ENCODE measurements around the gene ITSN1. TPM values are rescaled to one million over a fixed set of nuclear protein-coding genes. Genes with fewer than 3 reads are reported as not detected.

ITSN1 gene
- total and polyA plus RNA-seq, 2 of the 13 experiments (the other 11 are each of a cell fraction or from before 2014, with no cell fraction given): 26.1 to 33.8 TPM

GRCh38 chr21:33729641-33730040, 87.3 kb downstream of the ITSN1 start:
- no peaks in the 10 kb centered on the region for H3K4me1 ChIP-seq (ENCODE audit: insufficient read depth, low read length)
- ChIA-PET CTCF (ENCODE audit: low intra/inter-chr PET ratio, low total read pairs) (no interaction called here), POLR2A (no interaction called here)
- H2AFZ ChIP-seq (ENCODE audit: low read length): no peak overlapping the region
- no peak for DNase-seq (ENCODE audit: low spot score)
- FAIRE-seq: no peak
- no peak overlapping the region for H3K4me3 ChIP-seq (replicated peaks in 1 of 3; ENCODE audit: insufficient read depth in 1 of 3, low read depth in 2 of 3, low read length in 3 of 3)
- in situ Hi-C loops (cut with HindIII; ENCODE audit: extremely low pct_ligation_motif_present, low pct_unique_long_range_greater_than_20kb): no loop called here
- H3K36me3 ChIP-seq (replicated peaks in 1 of 2; ENCODE audit: control insufficient read depth in 1 of 2, insufficient read depth in 2 of 2, low read length in 2 of 2): peaks cover 0 to 1% of the 10 kb centered on the region in 2 experiments; a peak in 1 of 5 replicates
- no peaks in the 10 kb centered on the region for H3K9me3 ChIP-seq (ENCODE audit: low read length)
- no TSS peak for BruUV-seq (replicated peaks)
- H3K9ac ChIP-seq (ENCODE audit: insufficient read depth, low read depth, low read length): no peak overlapping the region
- H3K79me2 ChIP-seq (ENCODE audit: insufficient read depth, low read length): no peaks in the 10 kb centered on the region
- 89% methylated on average over 2 of the region's 2 CpGs for WGBS (ENCODE audit: low lambda C conversion rate)
- H3K4me2 ChIP-seq (ENCODE audit: low read depth, low read length): no peak overlapping the region
- intact Hi-C loops (cut with micrococcal nuclease; ENCODE audit: unreplicated experiment): no loop called here
- no peak for ATAC-seq
- H4K20me1 ChIP-seq (ENCODE audit: insufficient read depth, low read length): no peaks in the 10 kb centered on the region
- H3K27me3 ChIP-seq (ENCODE audit: control insufficient read depth in 1 of 2, insufficient read depth in 2 of 2, low read length in 2 of 2): no peaks in the 10 kb centered on the region
- H3K27ac ChIP-seq (ENCODE audit: extremely low read length, insufficient read depth, low read length): no peak overlapping the region
- TF ChIP-seq SMARCE1 (IDR thresholded peaks at IDR 0.05; ENCODE audit: borderline replicate concordance) (no peak), SRSF4 (IDR thresholded peaks at IDR 0.05; ENCODE audit: low read depth, low read length, poor library complexity, severe bottlenecking) (no peak), SMAD9 (CRISPR knock-in tag; IDR thresholded peaks at IDR 0.05) (no peak), GABPA (IDR thresholded peaks at IDR 0.05; ENCODE audit: low read depth, low read length) (no peak), GABPA (CRISPR knock-in tag; IDR thresholded peaks at IDR 0.05; ENCODE audit: low read depth) (no peak), ZNF652 (CRISPR knock-in tag; IDR thresholded peaks at IDR 0.05; ENCODE audit: borderline replicate concordance, low read depth) (no peak), IKZF4 (CRISPR knock-in tag; IDR thresholded peaks at IDR 0.05; ENCODE audit: borderline replicate concordance, low read depth, not compliant biosample characterization) (no peak), SIX1 (CRISPR knock-in tag; IDR thresholded peaks at IDR 0.05; ENCODE audit: borderline replicate concordance) (no peak), ZBTB34 (CRISPR knock-in tag; IDR thresholded peaks at IDR 0.05) (no peak), DNMT3B (CRISPR knock-in tag; conservative IDR thresholded peaks at IDR 0.05) (no peak), KMT2B (CRISPR knock-in tag; IDR thresholded peaks at IDR 0.05) (no peak), FOXK1 (CRISPR knock-in tag; IDR thresholded peaks at IDR 0.05; ENCODE audit: borderline replicate concordance, low read depth) (no peak), ELF1 (CRISPR knock-in tag; IDR thresholded peaks at IDR 0.05) (no peak)
- TF ChIP-seq, protein P1, sequence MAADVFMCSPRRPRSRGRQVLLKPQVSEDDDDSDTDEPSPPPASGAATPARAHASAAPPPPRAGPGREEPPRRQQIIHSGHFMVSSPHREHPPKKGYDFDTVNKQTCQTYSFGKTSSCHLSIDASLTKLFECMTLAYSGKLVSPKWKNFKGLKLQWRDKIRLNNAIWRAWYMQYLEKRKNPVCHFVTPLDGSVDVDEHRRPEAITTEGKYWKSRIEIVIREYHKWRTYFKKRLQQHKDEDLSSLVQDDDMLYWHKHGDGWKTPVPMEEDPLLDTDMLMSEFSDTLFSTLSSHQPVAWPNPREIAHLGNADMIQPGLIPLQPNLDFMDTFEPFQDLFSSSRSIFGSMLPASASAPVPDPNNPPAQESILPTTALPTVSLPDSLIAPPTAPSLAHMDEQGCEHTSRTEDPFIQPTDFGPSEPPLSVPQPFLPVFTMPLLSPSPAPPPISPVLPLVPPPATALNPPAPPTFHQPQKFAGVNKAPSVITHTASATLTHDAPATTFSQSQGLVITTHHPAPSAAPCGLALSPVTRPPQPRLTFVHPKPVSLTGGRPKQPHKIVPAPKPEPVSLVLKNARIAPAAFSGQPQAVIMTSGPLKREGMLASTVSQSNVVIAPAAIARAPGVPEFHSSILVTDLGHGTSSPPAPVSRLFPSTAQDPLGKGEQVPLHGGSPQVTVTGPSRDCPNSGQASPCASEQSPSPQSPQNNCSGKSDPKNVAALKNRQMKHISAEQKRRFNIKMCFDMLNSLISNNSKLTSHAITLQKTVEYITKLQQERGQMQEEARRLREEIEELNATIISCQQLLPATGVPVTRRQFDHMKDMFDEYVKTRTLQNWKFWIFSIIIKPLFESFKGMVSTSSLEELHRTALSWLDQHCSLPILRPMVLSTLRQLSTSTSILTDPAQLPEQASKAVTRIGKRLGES (CRISPR knock-in tag; IDR thresholded peaks at IDR 0.05; ENCODE audit: borderline replicate concordance): no peak
- TF ChIP-seq, protein P2, sequence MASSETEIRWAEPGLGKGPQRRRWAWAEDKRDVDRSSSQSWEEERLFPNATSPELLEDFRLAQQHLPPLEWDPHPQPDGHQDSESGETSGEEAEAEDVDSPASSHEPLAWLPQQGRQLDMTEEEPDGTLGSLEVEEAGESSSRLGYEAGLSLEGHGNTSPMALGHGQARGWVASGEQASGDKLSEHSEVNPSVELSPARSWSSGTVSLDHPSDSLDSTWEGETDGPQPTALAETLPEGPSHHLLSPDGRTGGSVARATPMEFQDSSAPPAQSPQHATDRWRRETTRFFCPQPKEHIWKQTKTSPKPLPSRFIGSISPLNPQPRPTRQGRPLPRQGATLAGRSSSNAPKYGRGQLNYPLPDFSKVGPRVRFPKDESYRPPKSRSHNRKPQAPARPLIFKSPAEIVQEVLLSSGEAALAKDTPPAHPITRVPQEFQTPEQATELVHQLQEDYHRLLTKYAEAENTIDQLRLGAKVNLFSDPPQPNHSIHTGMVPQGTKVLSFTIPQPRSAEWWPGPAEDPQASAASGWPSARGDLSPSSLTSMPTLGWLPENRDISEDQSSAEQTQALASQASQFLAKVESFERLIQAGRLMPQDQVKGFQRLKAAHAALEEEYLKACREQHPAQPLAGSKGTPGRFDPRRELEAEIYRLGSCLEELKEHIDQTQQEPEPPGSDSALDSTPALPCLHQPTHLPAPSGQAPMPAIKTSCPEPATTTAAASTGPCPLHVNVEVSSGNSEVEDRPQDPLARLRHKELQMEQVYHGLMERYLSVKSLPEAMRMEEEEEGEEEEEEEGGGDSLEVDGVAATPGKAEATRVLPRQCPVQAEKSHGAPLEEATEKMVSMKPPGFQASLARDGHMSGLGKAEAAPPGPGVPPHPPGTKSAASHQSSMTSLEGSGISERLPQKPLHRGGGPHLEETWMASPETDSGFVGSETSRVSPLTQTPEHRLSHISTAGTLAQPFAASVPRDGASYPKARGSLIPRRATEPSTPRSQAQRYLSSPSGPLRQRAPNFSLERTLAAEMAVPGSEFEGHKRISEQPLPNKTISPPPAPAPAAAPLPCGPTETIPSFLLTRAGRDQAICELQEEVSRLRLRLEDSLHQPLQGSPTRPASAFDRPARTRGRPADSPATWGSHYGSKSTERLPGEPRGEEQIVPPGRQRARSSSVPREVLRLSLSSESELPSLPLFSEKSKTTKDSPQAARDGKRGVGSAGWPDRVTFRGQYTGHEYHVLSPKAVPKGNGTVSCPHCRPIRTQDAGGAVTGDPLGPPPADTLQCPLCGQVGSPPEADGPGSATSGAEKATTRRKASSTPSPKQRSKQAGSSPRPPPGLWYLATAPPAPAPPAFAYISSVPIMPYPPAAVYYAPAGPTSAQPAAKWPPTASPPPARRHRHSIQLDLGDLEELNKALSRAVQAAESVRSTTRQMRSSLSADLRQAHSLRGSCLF (CRISPR knock-in tag; IDR thresholded peaks at IDR 0.05; ENCODE audit: borderline replicate concordance): no peak
- TF ChIP-seq, protein P3, sequence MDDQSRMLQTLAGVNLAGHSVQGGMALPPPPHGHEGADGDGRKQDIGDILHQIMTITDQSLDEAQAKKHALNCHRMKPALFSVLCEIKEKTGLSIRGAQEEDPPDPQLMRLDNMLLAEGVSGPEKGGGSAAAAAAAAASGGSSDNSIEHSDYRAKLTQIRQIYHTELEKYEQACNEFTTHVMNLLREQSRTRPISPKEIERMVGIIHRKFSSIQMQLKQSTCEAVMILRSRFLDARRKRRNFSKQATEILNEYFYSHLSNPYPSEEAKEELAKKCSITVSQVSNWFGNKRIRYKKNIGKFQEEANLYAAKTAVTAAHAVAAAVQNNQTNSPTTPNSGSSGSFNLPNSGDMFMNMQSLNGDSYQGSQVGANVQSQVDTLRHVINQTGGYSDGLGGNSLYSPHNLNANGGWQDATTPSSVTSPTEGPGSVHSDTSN (CRISPR knock-in tag; IDR thresholded peaks at IDR 0.05; ENCODE audit: borderline replicate concordance): no peak
